Urothelium cell line (cell line): Measurements from ENCODE around the gene SYK.

Source experiments
- DNase-seq: peaks from one replicate; pipeline ENCODE4 v3.0.0; 2011; ENCODE audit warnings: low spot score, mixed read lengths
- FAIRE-seq: peaks from 2 replicates; lab custom pipeline; 2011; peaks lifted over from hg19 to GRCh38; lab: Jason Lieb, UNC

SYK gene

GRCh38 chr9:90927496-90927895 lies 125.9 kb downstream of the SYK start:
- FAIRE-seq, result no peak
- no peak for DNase-seq

GRCh38 chr9:90929626-90930025 lies 128.0 kb downstream of the SYK start:
- DNase-seq (no peak), FAIRE-seq (no peak)

- no peak for DNase-seq
- no peak for FAIRE-seq
These were observed 131.8 kb downstream of the SYK start for GRCh38 chr9:90933468-90933867.

DNA sequence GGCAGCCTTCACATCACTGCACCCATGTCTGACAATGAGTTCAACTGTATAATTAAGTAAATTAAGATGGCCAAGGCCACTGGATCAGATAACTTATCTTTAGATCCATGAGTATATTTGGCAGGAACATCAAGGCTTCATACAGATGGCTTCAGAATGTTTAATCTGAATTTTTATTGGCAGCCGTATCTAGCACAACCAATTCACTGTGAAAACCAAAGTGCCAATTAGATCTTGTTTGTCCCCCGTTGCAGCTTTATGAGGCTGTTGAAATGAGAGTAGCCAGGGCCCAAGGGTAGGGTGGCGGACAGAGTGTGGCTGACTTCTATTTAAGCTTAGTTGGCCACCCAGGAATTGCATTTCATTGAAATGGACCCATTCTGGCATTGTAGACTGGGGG lies 137.7 kb downstream of the SYK start:
- no peak for FAIRE-seq
- no peak for DNase-seq

GRCh38 chr9:90940280-90940679 lies 138.7 kb downstream of the SYK start:
- no peak for DNase-seq
- FAIRE-seq, result peak; percentile 37

GRCh38 chr9:90941661-90942060 lies 140.0 kb downstream of the SYK start:
- DNase-seq, result no peak
- no peak for FAIRE-seq

DNA sequence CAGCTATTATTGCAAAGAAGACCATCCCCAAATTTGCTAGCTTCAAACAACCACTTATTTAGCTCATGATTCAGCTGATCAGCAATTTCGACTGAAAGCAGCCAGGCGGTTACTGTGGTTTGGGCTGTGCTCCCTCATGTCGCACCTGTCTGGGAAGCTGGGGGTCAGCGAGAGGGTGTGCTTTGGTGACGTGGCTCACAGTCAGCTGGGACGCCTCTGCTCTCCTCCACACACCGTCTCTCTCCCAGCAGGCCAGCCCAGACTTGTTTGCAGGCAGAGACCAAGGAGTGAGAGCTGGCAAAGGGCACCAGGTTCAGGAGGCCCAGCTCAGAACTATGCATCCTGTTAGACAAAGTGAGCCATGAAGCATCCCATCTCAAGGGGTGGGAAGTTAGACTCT lies 140.9 kb downstream of the SYK start:
- peak; percentile 80 for DNase-seq
- FAIRE-seq, result peak; percentile 93

GRCh38 chr9:90943341-90943740 lies 141.7 kb downstream of the SYK start:
- FAIRE-seq (no peak), DNase-seq (no peak)

DNA sequence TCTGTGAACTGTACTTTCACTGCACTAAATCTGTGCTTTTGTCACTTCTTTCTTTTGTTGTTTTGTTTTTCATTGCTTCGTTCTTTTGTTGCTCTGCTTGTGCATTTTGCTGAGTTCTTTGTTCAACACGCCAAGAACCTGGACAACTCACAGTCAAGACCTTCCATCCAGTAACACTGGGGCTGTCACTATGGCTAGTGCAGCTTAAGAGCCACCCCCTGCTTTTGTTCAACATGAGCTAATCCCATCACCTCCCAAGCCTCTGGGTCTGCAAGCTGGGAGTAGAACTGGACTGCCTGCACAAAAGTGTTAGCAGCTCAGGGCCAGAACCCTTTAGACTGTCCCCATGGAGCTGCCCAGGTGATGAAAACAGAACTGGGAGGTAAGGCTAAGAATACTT lies 143.7 kb downstream of the SYK start:
- no peak for FAIRE-seq
- no peak for DNase-seq

- no peak for FAIRE-seq
These were observed 145.4 kb downstream of the SYK start for GRCh38 chr9:90946982-90947381.

More at GRCh38 chr9:90946982-90947381, 145.4 kb downstream of the SYK start:
- DNase-seq, result no peak
